HCT116 (cell line): Measurements from ENCODE around the gene MBOAT1.

ENCODE experiments used
- CBX3 ChIP-seq: IDR thresholded peaks from 2 replicates; pipeline ENCODE4 v1.6.1; 2012; ENCODE audit warnings: low read depth
- EGR1 ChIP-seq: IDR thresholded peaks from 2 replicates; pipeline ENCODE4 v1.6.1; 2012; ENCODE audit warnings: low read depth
- EZH2 ChIP-seq: fragments of 200-600 bp; sonication (generic); IDR thresholded peaks from 2 replicates; pipeline ENCODE4 v1.6.1; 2017; ENCODE audit warnings: antibody characterized with exemption, mixed run types
- POLR2A ChIP-seq: IDR thresholded peaks from 2 replicates; pipeline ENCODE4 v1.7.0; 2011; ENCODE audit warnings: borderline replicate concordance; ENCODE audit not compliant: insufficient read depth, insufficient read length; ENCODE audit errors: extremely low read depth
- POLR2AphosphoS5 ChIP-seq: IDR thresholded peaks from 2 replicates; pipeline ENCODE4 v1.6.1; 2011; ENCODE audit warnings: mild to moderate bottlenecking, low read depth, low read length, moderate library complexity
- ZFX ChIP-seq: fragments of 450-650 bp; IDR thresholded peaks from 2 replicates; pipeline ENCODE4 v1.6.1; 2017
- TF ChIP-seq, protein P1 (sequence below), 3 experiments: fragments of 200-600 bp in 1 of 3; sonication (generic) in 1 of 3; IDR thresholded peaks in 2 of 3; conservative IDR thresholded peaks in 1 of 3; 2 replicates each; pipeline ENCODE4 v1.5.1; 2012 to 2017; ENCODE audit warnings: low read depth in 2 of 3, low read length in 2 of 3, antibody characterized with exemption in 1 of 3, borderline replicate concordance in 1 of 3, control low read depth in 1 of 3, mild to moderate bottlenecking in 1 of 3, mixed read lengths in 1 of 3, mixed run types in 1 of 3, moderate library complexity in 1 of 3; ENCODE audit not compliant: insufficient read depth in 1 of 3
- TF ChIP-seq, protein P2 (sequence below): IDR thresholded peaks from 2 replicates; pipeline ENCODE4 v1.6.1; 2012

DNA sequence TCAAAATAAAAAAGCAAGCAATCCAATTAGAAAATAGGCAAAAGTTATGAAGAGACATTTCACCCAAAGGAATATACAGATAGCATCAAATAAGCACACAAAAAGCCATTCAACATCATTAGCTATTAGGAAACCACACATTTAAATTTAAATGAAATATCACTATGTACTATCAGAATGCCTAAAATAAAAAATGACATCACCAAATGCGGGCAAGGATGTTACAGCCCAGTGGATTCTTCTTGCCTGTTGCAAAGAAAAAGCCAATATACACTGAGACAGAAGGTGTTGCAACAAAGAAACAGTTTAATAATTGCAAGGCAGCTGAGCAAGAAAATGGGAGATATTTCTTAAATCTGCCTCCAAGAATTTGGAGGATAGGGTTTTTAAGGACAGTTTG lies 31.0 kb upstream of the MBOAT1 start:
- TF ChIP-seq, protein P1, sequence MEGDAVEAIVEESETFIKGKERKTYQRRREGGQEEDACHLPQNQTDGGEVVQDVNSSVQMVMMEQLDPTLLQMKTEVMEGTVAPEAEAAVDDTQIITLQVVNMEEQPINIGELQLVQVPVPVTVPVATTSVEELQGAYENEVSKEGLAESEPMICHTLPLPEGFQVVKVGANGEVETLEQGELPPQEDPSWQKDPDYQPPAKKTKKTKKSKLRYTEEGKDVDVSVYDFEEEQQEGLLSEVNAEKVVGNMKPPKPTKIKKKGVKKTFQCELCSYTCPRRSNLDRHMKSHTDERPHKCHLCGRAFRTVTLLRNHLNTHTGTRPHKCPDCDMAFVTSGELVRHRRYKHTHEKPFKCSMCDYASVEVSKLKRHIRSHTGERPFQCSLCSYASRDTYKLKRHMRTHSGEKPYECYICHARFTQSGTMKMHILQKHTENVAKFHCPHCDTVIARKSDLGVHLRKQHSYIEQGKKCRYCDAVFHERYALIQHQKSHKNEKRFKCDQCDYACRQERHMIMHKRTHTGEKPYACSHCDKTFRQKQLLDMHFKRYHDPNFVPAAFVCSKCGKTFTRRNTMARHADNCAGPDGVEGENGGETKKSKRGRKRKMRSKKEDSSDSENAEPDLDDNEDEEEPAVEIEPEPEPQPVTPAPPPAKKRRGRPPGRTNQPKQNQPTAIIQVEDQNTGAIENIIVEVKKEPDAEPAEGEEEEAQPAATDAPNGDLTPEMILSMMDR (IDR thresholded peaks at IDR 0.05 in 2 of 3, conservative IDR thresholded peaks at IDR 0.05 in 1 of 3; ENCODE audit: borderline replicate concordance in 1 of 3, insufficient read depth in 1 of 3, low read depth in 2 of 3, low read length in 2 of 3), result no peak
- TF ChIP-seq POLR2A (peak; percentile 54), POLR2AphosphoS5 (no peak), EGR1 (no peak), EZH2 (no peak), CBX3 (no peak), ZFX (no peak)
- TF ChIP-seq, protein P2, sequence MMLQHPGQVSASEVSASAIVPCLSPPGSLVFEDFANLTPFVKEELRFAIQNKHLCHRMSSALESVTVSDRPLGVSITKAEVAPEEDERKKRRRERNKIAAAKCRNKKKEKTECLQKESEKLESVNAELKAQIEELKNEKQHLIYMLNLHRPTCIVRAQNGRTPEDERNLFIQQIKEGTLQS, result no peak
